HepG2 (cell line): ENCODE measurements around the gene KRCC1. TPM values are rescaled to one million over a fixed set of nuclear protein-coding genes. Genes with fewer than 3 reads are reported as not detected.

Source experiments
- ARNT ChIP-seq: fragments of 450-650 bp; IDR thresholded peaks from 2 replicates; pipeline ENCODE4 v1.6.1; 2017
- BORCS8-MEF2B ChIP-seq: sonication (generic); formaldehyde crosslinking; IDR thresholded peaks from 2 replicates; pipeline ENCODE4 v1.8.0; 2022; ENCODE audit warnings: mild to moderate bottlenecking, missing genetic modification reagents
- CAMTA2 ChIP-seq: sonication (generic); formaldehyde crosslinking; IDR thresholded peaks from 2 replicates; pipeline ENCODE4 v1.4.0; 2020; ENCODE audit warnings: mild to moderate bottlenecking, missing genetic modification reagents, borderline replicate concordance
- CBFB ChIP-seq: sonication (generic); formaldehyde crosslinking; IDR thresholded peaks from 2 replicates; pipeline ENCODE4 v1.4.0; 2020; ENCODE audit warnings: missing genetic modification reagents
- MAFG ChIP-seq: sonication (generic); formaldehyde crosslinking; IDR thresholded peaks from 2 replicates; pipeline ENCODE4 v1.5.1; 2020; ENCODE audit warnings: mild to moderate bottlenecking, missing genetic modification reagents
- MEIS2 ChIP-seq: sonication (generic); formaldehyde crosslinking; IDR thresholded peaks from 2 replicates; pipeline ENCODE4 v1.9.0; 2021; ENCODE audit warnings: mild to moderate bottlenecking, missing genetic modification reagents
- MXD1 ChIP-seq: sonication (generic); formaldehyde crosslinking; IDR thresholded peaks from 2 replicates; pipeline ENCODE4 v1.4.0; 2020; ENCODE audit warnings: mild to moderate bottlenecking, missing genetic modification reagents
- MYPOP ChIP-seq: sonication (generic); formaldehyde crosslinking; IDR thresholded peaks from 2 replicates; pipeline ENCODE4 v1.8.1; 2023; ENCODE audit warnings: mild to moderate bottlenecking, moderate library complexity, missing genetic modification reagents
- RARA ChIP-seq: IDR thresholded peaks from 2 replicates; pipeline ENCODE4 v1.6.1; 2016; ENCODE audit warnings: missing genetic modification reagents, missing compliant biosample characterization
- SALL1 ChIP-seq: sonication (generic); formaldehyde crosslinking; IDR thresholded peaks from 2 replicates; pipeline ENCODE4 v1.8.0; 2022; ENCODE audit warnings: mild to moderate bottlenecking, missing genetic modification reagents
- TFE3 ChIP-seq: IDR thresholded peaks from 2 replicates; pipeline ENCODE4 v1.6.1; 2016
- THAP9 ChIP-seq: sonication (generic); formaldehyde crosslinking; IDR thresholded peaks from 2 replicates; pipeline ENCODE4; 2020; ENCODE audit warnings: missing genetic modification reagents, mild to moderate bottlenecking, borderline replicate concordance
- ZBTB10 ChIP-seq: sonication (generic); formaldehyde crosslinking; IDR thresholded peaks from 2 replicates; pipeline ENCODE4 v1.4.0; 2020; ENCODE audit warnings: missing genetic modification reagents, borderline replicate concordance
- ZBTB7A ChIP-seq: sonication (generic); formaldehyde crosslinking; IDR thresholded peaks from 2 replicates; pipeline ENCODE4 v1.8.0; 2022; ENCODE audit warnings: mild to moderate bottlenecking, missing genetic modification reagents
- ZFP90 ChIP-seq: sonication (generic); formaldehyde crosslinking; IDR thresholded peaks from 2 replicates; pipeline ENCODE4 v1.8.0; 2022; ENCODE audit warnings: missing genetic modification reagents, mild to moderate bottlenecking, inconsistent platforms, borderline replicate concordance
- ZNF296 ChIP-seq: sonication (generic); formaldehyde crosslinking; conservative IDR thresholded peaks from 2 replicates; pipeline ENCODE4 v1.5.0; 2020; ENCODE audit warnings: mild to moderate bottlenecking, missing genetic modification reagents
- ZNF563 ChIP-seq: sonication (generic); formaldehyde crosslinking; IDR thresholded peaks from 2 replicates; pipeline ENCODE4 v1.8.0; 2022; ENCODE audit warnings: mild to moderate bottlenecking, moderate library complexity, missing genetic modification reagents
- ZNF776 ChIP-seq: sonication (generic); formaldehyde crosslinking; IDR thresholded peaks from 2 replicates; pipeline ENCODE4 v1.4.0; 2020; ENCODE audit warnings: mild to moderate bottlenecking, missing genetic modification reagents
- ZSCAN29 ChIP-seq: sonication (generic); formaldehyde crosslinking; conservative IDR thresholded peaks from 2 replicates; pipeline ENCODE4 v1.4.0; 2020; ENCODE audit warnings: mild to moderate bottlenecking, missing genetic modification reagents
- polyA plus RNA-seq, 8 experiments: library from polyadenylated mRNA; depleted of rRNA in 3 of 8; stranded (reverse) in 7 of 8; unstranded in 1 of 8; fragments of >200 nt; fragmentation: Illumina TruSeq in 4 of 8; extraction: Trizol in 4 of 8; gene quantifications; 2 replicates each; pipeline versions ENCODE4 v1.2.1 to v1.2.3, GENCODE V29; 2011 to 2016; ENCODE audit warnings: low read depth in 4 of 8, missing spikeins in 1 of 8, mixed read lengths in 1 of 8; ENCODE audit not compliant: insufficient read depth in 1 of 8
- total RNA-seq, 5 experiments: library from RNA; depleted of rRNA; stranded (reverse); fragments of >200 nt; fragmentation: Illumina TruSeq; extraction: Trizol; gene quantifications; 2 replicates each; pipeline ENCODE4 v1.2.3, GENCODE V29; 2016; ENCODE audit warnings: low read depth in 1 of 5

KRCC1 gene
- total and polyA plus RNA-seq, 2 of the 13 experiments (the other 11 are each of a cell fraction or from before 2014, with no cell fraction given) = 6.5 to 7.7 TPM

- TF ChIP-seq ZBTB7A = peak; percentile 23
- TF ChIP-seq ZSCAN29 (CRISPR knock-in tag) = peak; percentile 27; the same call in 1 of the 2 replicates
- TF ChIP-seq ZNF776 (CRISPR knock-in tag) = peak; percentile 49; the same call in 1 of the 2 replicates
- peak; percentile 8; the same call in 1 of the 2 replicates for TF ChIP-seq THAP9 (CRISPR knock-in tag)
- TF ChIP-seq ZNF296 (CRISPR knock-in tag) = 0 out of 2 replicates have a peak, but pooled peaks have one; percentile 71
- 0 out of 2 replicates have a peak, but pooled peaks have one; percentile 4 for TF ChIP-seq CBFB (CRISPR knock-in tag)
- peak; percentile 79 for TF ChIP-seq ZNF563 (CRISPR knock-in tag)
- peak; percentile 43; the same call in 1 of the 2 replicates for TF ChIP-seq MYPOP (CRISPR knock-in tag)
- TF ChIP-seq TFE3 = no peak
- TF ChIP-seq MAFG (CRISPR knock-in tag) = peak; percentile 11; the same call in 1 of the 2 replicates
- TF ChIP-seq ZFP90 (CRISPR knock-in tag) = peak; percentile 4; the same call in 1 of the 2 replicates
- peak; percentile 43 for TF ChIP-seq MEIS2 (CRISPR knock-in tag)
- peak; percentile 31 for TF ChIP-seq SALL1 (CRISPR knock-in tag)
- TF ChIP-seq CAMTA2 = 0 out of 2 replicates have a peak, but pooled peaks have one; percentile 61
- TF ChIP-seq ARNT = no peak
- peak; percentile 67; the same call in 1 of the 2 replicates for TF ChIP-seq MXD1 (CRISPR knock-in tag)
- TF ChIP-seq ZBTB10 = 0 out of 2 replicates have a peak, but pooled peaks have one; percentile 60
- TF ChIP-seq RARA (CRISPR knock-in tag) = no peak
- TF ChIP-seq BORCS8-MEF2B (CRISPR knock-in tag) = peak; percentile 70; the same call in 1 of the 2 replicates
Measured at GRCh38 chr2:88016960-88017779, 38.4 kb downstream of the KRCC1 start (continued).
